C4-2B (cell line): ENCODE results near the gene SPRYD7.

Experiments used
- ZFX ChIP-seq: fragments of 450-650 bp; IDR thresholded peaks from 2 replicates; pipeline ENCODE4 v1.6.1; 2017
- TF ChIP-seq, protein P1 (sequence below): fragments of 450-650 bp; conservative IDR thresholded peaks from 2 replicates; pipeline ENCODE4 v1.5.1; 2017; ENCODE audit warnings: mild to moderate bottlenecking

DNA sequence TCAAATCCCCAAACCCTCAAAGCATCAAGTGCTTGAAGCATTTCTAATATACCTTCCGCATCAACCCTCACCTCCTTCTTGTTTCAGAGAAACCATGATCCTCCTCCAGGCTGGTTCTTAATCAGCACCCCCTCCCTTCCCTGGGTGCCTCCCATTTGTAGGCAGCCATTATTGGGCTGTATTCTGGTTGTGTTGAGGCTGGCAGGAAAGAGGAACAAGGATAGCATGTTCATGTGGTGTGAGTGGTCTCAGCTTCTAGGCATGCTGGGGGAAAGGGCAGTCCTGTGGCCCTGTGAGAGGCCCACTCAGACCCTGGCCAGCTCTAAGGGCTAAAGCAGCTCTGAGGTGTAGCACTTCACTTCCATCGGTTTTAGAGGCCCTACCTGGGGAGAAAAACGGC is 41.9 kb upstream of the SPRYD7 start:
- TF ChIP-seq, protein P1, sequence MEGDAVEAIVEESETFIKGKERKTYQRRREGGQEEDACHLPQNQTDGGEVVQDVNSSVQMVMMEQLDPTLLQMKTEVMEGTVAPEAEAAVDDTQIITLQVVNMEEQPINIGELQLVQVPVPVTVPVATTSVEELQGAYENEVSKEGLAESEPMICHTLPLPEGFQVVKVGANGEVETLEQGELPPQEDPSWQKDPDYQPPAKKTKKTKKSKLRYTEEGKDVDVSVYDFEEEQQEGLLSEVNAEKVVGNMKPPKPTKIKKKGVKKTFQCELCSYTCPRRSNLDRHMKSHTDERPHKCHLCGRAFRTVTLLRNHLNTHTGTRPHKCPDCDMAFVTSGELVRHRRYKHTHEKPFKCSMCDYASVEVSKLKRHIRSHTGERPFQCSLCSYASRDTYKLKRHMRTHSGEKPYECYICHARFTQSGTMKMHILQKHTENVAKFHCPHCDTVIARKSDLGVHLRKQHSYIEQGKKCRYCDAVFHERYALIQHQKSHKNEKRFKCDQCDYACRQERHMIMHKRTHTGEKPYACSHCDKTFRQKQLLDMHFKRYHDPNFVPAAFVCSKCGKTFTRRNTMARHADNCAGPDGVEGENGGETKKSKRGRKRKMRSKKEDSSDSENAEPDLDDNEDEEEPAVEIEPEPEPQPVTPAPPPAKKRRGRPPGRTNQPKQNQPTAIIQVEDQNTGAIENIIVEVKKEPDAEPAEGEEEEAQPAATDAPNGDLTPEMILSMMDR: no peak
- TF ChIP-seq ZFX: no peak
